ENCODE results near the gene IFT25.
A peak's percentile ranks its signal among the peaks of the same experiment; 100 is the strongest.
"Not testable (repeated sequence)": the region's sequence is repeated elsewhere in the genome, so short reads cannot be mapped to it uniquely, and the experiment has no call there.

The IFT25 gene

DNA sequence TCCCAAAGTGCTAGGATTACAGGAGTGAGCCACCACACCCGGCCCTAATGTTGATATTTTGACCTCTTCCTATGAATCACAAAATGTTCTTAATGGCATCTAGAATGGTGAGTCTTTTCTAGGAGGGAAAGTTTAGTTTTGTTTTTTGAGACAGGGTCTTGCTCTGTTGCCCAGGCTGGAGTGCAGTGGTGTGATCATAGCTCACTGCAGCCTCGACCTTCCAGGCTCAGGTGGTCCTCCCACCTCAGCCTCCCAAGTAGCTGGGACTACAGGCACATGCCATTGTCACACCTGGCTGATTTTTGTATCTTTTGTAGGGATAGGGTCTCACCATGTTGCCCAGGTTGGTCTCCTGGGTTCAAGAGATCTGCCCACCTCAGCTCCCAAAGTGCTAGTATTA is 23.8 kb upstream of the IFT25 start:
- H3K36me3 ChIP-seq (ENCODE audit: control insufficient read depth, insufficient read depth, low read length); H3K27ac ChIP-seq (ENCODE audit: low read depth, low read length); H3K4me3 ChIP-seq (ENCODE audit: low read length); H3K9ac ChIP-seq (ENCODE audit: low read length); H3K4me1 ChIP-seq (ENCODE audit: control insufficient read depth, insufficient read depth, low read length); H3K27me3 ChIP-seq (ENCODE audit: control insufficient read depth, insufficient read depth, low read length): not testable (repeated sequence)

DNA sequence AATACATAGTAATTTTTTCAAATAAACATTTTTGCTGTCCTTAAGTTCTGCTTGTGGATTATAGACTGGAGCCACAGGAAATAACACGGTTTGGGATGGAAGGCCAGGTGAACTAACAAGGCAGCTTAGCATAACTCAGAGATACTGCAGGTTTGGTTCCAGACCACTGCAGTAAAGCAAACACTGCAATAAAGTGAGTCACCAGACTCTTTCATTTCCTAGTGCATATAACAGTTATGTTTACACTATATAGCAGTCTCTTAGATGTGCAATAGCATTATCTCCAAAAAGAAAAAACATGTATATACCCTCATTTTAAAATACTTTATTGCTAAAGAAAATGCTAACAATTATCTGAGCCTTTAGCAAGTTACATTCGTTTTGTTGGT is 22.6 kb upstream of the IFT25 start:
- no peaks in the 10 kb centered on the region for H3K27me3 ChIP-seq (ENCODE audit: control insufficient read depth, insufficient read depth, low read length)
- H3K36me3 ChIP-seq (ENCODE audit: control insufficient read depth, insufficient read depth, low read length): peaks cover 14% of the 10 kb centered on the region
- H3K9ac ChIP-seq (ENCODE audit: low read length): no peak overlapping the region
- no peak overlapping the region for H3K27ac ChIP-seq (ENCODE audit: low read depth, low read length)
- no peaks in the 10 kb centered on the region for H3K4me1 ChIP-seq (ENCODE audit: control insufficient read depth, insufficient read depth, low read length)
- H3K4me3 ChIP-seq (ENCODE audit: low read length): no peak overlapping the region

DNA sequence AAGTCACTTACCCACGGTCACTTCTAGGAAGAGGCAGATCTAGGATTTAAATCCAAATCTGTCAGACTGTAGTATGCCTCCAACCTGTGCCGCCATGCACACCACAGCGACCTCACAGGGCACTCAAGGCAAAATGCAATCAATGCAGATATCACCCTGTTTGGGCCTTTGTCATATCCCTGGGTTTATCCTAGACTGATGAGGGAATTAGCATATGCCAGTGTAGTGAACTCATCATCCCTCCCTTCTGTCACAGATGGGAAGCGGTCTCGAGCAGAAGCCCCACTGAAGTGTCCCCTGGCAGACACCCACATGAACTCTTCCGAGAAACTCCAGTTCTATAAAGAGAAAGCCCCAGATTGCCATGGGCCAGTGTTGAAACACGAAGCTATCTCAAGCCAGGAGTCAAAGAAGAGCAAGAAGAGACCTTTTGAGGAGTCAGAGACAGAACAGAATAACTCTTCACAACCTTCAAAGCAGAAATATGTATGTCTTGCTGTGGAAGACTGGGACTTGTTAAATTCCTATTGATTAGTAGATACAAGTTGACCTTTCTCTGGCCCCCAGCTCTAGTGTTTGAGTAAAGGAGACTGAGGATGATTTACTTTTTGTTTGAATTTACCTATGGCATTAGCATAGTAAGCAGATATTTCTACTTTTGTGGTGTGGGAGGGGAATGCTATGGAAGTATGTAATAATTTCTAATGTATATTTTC is 22.1 kb upstream of the IFT25 start:
- Histone ChIP-seq H3K36me3 (ENCODE audit: control insufficient read depth, insufficient read depth, low read length) (peaks cover 17% of the 10 kb centered on the region), H3K4me3 (ENCODE audit: low read length) (no peak overlapping the region), H3K9ac (ENCODE audit: low read length) (no peak overlapping the region), H3K4me1 (ENCODE audit: control insufficient read depth, insufficient read depth, low read length) (no peaks in the 10 kb centered on the region), H3K27me3 (ENCODE audit: control insufficient read depth, insufficient read depth, low read length) (no peaks in the 10 kb centered on the region), H3K27ac (ENCODE audit: low read depth, low read length) (no peak overlapping the region)

DNA sequence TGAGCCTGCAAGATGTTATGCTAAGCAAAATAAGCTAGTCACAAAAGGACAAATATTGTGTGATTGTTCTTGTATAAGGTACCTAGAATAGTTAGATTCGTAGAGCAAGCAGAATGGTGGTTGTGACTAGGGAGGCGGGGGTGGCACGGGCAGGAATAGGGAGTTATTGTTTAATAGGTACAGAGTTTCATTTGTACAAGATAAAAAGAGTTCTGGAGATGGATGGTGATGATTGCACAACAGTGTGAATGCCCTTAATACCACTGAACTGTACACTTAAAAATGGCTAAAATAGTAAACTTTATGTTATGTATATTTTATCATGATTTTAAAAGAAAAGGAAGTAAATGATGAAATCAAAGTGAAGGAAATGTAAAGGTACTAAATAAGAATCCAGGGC is 21.3 kb upstream of the IFT25 start:
- H3K9ac ChIP-seq (ENCODE audit: low read length): no peak overlapping the region
- H3K36me3 ChIP-seq (ENCODE audit: control insufficient read depth, insufficient read depth, low read length): peaks cover 17% of the 10 kb centered on the region
- no peak overlapping the region for H3K4me3 ChIP-seq (ENCODE audit: low read length)
- no peak overlapping the region for H3K27ac ChIP-seq (ENCODE audit: low read depth, low read length)
- H3K27me3 ChIP-seq (ENCODE audit: control insufficient read depth, insufficient read depth, low read length): no peaks in the 10 kb centered on the region
- no peaks in the 10 kb centered on the region for H3K4me1 ChIP-seq (ENCODE audit: control insufficient read depth, insufficient read depth, low read length)

DNA sequence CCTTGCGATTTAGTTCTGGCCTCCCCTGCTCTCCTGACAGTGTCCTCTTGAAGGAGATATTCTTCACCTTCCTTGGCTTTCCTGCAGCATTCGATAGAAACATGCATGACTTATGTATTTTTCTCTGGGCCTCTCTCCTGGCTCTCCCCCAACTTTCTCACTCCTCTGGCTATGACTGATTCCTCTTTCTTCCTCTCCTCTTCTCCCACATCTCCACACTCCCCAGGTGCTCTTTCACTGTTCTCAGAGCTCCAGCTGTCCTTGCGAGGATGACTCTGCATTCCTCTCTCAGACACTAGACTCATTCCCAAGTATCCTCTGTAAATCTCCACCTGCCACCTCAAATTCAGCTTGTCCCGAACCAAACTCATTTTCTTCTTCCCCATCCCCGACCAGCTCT is 18.6 kb upstream of the IFT25 start:
- H3K27me3 ChIP-seq (ENCODE audit: control insufficient read depth, insufficient read depth, low read length): no peaks in the 10 kb centered on the region
- H3K27ac ChIP-seq (ENCODE audit: low read depth, low read length): no peak overlapping the region
- peaks cover 23% of the 10 kb centered on the region for H3K36me3 ChIP-seq (ENCODE audit: control insufficient read depth, insufficient read depth, low read length)
- no peak overlapping the region for H3K4me3 ChIP-seq (ENCODE audit: low read length)
- H3K9ac ChIP-seq (ENCODE audit: low read length): no peak overlapping the region
- H3K4me1 ChIP-seq (ENCODE audit: control insufficient read depth, insufficient read depth, low read length): no peaks in the 10 kb centered on the region

DNA sequence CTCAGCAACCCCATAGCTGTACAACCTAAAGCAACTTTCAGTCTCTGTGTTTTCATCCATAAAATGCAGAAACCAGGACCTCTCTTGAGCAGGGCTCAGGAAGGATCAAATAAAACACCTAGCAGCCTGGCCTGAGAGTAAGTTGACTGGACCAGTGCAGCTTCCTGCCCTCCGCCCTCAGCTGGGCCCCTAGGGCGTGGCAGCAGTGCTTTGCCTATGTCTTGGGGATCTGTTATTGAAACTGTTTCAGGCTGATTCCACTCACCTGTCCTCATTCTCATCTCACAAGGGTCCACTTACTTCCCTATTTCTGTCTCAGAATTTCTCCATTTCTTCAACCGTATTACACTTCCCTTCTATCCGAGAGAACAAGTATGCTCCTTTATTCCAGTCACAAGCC is 18.0 kb upstream of the IFT25 start:
- Histone ChIP-seq H3K4me1 (ENCODE audit: control insufficient read depth, insufficient read depth, low read length) (no peaks in the 10 kb centered on the region), H3K27ac (ENCODE audit: low read depth, low read length) (no peak overlapping the region), H3K9ac (ENCODE audit: low read length) (no peak overlapping the region), H3K4me3 (ENCODE audit: low read length) (no peak overlapping the region), H3K36me3 (ENCODE audit: control insufficient read depth, insufficient read depth, low read length) (peaks cover 23% of the 10 kb centered on the region), H3K27me3 (ENCODE audit: control insufficient read depth, insufficient read depth, low read length) (no peaks in the 10 kb centered on the region)

DNA sequence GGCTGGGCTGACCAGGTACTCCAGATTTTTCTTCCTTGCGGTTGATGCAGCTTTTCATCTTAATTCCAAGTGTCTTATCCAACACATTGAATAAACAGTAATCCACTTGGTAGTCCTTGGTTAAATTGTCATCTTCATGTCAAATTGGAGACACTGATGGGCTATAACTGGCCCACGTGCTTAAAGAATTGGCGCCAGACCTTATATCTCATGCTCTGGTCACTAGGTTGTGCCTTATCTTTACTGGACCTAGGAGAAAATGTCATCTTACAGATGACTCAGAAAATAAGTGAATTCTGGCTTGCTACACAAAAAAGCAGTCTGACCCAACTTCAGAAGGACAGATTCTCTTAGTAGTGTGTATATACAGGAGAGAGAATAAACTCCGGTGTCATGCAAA is 16.9 kb upstream of the IFT25 start:
- Histone ChIP-seq H3K27me3 (ENCODE audit: control insufficient read depth, insufficient read depth, low read length) (no peaks in the 10 kb centered on the region), H3K4me3 (ENCODE audit: low read length) (no peak overlapping the region), H3K9ac (ENCODE audit: low read length) (no peak overlapping the region), H3K4me1 (ENCODE audit: control insufficient read depth, insufficient read depth, low read length) (no peaks in the 10 kb centered on the region), H3K27ac (ENCODE audit: low read depth, low read length) (no peak overlapping the region), H3K36me3 (ENCODE audit: control insufficient read depth, insufficient read depth, low read length) (peaks cover 20% of the 10 kb centered on the region)

DNA sequence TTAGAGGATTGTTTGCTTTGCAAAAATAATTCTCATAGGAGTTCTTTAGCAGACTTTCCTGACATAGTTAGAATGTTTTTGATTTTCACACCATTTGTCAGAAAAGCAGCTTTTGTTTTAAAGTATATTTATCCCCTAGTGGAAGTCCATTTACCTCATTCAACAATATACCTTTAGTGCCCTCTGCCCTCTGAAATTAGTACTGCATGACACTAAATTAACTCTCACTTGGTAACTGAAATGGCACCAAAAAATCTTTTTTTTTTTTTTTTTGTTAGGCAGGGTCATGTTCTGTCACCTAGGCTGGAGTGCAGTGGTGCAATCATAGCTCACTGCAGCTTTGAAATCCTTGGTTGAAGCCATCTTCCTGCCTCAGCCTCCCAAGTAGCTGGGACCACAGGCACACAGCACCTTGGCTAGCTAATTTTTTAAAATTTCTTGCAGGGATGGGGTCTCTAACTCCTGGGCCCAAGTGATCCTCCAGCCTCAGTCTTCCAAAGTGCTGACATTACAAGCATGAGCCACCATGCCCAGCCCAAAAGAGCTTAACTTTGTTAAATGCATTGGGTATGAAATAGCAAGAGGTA is 14.3 kb upstream of the IFT25 start:
- Histone ChIP-seq H3K4me1 (ENCODE audit: control insufficient read depth, insufficient read depth, low read length) (peaks cover 6% of the 10 kb centered on the region), H3K36me3 (ENCODE audit: control insufficient read depth, insufficient read depth, low read length) (peaks cover 19% of the 10 kb centered on the region), H3K27me3 (ENCODE audit: control insufficient read depth, insufficient read depth, low read length) (no peaks in the 10 kb centered on the region), H3K9ac (ENCODE audit: low read length) (no peak overlapping the region), H3K27ac (ENCODE audit: low read depth, low read length) (no peak overlapping the region), H3K4me3 (ENCODE audit: low read length) (no peak overlapping the region)

DNA sequence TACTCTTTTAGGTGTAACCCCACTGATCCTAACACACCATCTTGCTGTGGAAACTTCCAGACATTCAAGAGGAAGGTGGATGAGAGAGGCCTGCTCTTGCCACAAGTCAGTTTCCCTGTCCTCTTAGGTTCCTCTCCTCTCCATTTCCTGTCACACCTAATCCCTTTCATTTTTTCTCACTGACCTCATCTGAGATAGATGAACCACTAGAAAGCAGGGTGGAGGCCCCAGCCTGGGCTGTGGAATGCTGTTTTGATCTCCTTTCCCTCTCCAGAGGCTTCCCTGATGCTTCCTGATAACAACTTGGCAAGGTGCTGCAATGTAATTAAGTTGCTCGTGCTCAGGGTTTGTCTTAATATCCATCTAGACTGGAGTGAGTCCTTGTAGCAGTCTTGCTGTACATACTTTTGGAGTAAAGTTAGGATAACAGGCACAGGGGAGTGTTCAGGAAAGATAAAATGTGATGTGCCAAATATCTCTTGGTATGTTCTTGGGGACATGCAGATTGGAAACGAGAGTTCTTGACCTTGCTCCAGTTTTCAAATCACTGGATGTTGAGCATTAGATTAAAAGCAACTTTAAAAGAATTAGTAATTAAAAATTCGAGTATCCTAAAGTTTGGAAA is 11.8 kb upstream of the IFT25 start:
- Histone ChIP-seq H3K27ac (ENCODE audit: low read depth, low read length) (no peak overlapping the region), H3K9ac (ENCODE audit: low read length) (no peak overlapping the region), H3K27me3 (ENCODE audit: control insufficient read depth, insufficient read depth, low read length) (no peaks in the 10 kb centered on the region), H3K4me1 (ENCODE audit: control insufficient read depth, insufficient read depth, low read length) (peaks cover 14% of the 10 kb centered on the region), H3K4me3 (ENCODE audit: low read length) (no peak overlapping the region), H3K36me3 (ENCODE audit: control insufficient read depth, insufficient read depth, low read length) (peaks cover 6% of the 10 kb centered on the region)

DNA sequence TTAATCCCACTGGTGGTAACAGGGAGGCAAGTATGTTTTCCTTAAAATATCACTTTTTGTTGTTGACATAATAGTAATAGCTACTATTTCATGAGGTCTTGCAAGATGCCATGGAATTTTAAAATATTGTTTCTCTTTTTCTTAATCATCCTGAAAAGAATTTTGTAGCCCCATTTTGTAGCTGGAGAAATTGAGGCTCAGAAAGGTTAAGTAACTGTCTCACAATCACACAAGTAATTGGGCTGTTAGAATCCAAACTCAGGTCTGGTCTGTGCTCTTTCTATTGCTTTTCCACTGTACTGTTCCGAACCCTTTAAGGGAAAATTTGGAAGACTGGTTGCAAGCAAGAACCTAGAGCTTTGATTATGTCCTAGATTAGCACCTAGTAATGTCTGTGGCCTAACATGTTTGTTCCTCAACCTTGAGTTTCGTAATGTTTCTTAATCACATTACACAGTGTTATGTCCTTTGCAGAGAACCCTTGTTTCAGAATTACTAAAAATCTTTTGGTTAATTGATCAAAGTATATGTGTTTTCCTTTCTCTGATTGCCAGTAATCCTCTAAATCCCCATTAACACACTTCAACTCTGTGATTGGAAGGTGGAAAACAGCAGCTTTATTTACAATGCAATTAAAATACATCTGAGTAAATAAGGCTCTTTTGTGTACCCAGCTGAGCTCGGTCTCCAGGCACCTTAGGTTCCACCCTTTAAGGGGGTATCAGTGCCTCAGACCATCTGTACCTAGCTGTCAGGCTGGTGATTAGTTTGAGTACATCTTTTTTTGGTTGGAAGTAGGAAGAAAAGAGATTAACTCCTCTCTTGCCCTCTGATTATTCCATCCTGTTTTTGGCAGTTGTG is 11.0 kb upstream of the IFT25 start:
- Histone ChIP-seq H3K27me3 (ENCODE audit: control insufficient read depth, insufficient read depth, low read length) (no peaks in the 10 kb centered on the region), H3K36me3 (ENCODE audit: control insufficient read depth, insufficient read depth, low read length) (peaks cover 9% of the 10 kb centered on the region), H3K4me1 (ENCODE audit: control insufficient read depth, insufficient read depth, low read length) (peaks cover 14% of the 10 kb centered on the region), H3K4me3 (ENCODE audit: low read length) (no peak overlapping the region), H3K27ac (ENCODE audit: low read depth, low read length) (no peak overlapping the region), H3K9ac (ENCODE audit: low read length) (no peak overlapping the region)

DNA sequence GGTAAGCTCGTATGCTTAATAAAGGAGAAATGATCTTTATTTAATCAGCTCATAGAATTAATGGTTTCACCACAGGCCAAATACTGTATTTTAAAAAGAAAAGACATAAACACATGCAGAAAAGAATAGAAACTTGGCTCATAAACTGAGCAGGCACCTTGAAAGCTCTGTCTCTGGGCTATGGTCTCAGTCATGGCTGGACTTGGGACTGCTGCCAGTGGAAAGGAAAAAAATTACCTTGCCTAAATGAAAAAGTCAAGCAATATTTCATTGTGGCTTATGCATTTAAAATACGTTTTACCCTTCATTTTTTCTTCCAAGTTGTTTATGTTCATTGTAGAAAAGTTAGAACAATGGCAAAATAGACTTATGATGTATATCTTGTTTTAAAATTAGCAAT is 8.6 kb upstream of the IFT25 start:
- Histone ChIP-seq H3K27ac (ENCODE audit: low read depth, low read length) (no peak overlapping the region), H3K27me3 (ENCODE audit: control insufficient read depth, insufficient read depth, low read length) (no peaks in the 10 kb centered on the region), H3K9ac (ENCODE audit: low read length) (no peak overlapping the region), H3K4me3 (ENCODE audit: low read length) (peak overlapping the region; percentile 15), H3K36me3 (ENCODE audit: control insufficient read depth, insufficient read depth, low read length) (peaks cover 3% of the 10 kb centered on the region), H3K4me1 (ENCODE audit: control insufficient read depth, insufficient read depth, low read length) (peaks cover 14% of the 10 kb centered on the region)

DNA sequence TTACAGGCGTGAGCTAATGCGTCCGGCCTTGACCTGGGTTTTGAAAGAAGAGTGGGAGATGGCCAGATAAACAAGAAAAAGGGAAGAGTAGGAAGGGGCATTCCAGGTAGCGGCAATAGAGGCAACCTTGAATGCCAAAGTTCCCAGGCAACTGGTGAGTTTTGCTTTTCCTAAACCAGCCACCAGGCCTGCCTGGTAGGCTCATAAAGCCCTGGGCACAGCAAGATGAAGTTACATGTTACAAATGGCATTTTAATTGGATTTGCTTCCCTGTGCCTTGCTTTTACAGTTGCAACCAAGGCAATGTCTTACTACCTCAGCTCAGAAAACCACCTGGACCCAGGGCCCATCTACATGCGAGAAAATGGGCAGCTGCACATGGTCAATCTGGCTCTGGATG is 6.2 kb upstream of the IFT25 start:
- H3K27ac ChIP-seq (ENCODE audit: low read depth, low read length): no peak overlapping the region
- no peak overlapping the region for H3K4me3 ChIP-seq (ENCODE audit: low read length)
- no peaks in the 10 kb centered on the region for H3K27me3 ChIP-seq (ENCODE audit: control insufficient read depth, insufficient read depth, low read length)
- H3K36me3 ChIP-seq (ENCODE audit: control insufficient read depth, insufficient read depth, low read length): peaks cover 3% of the 10 kb centered on the region
- no peak overlapping the region for H3K9ac ChIP-seq (ENCODE audit: low read length)
- H3K4me1 ChIP-seq (ENCODE audit: control insufficient read depth, insufficient read depth, low read length): peaks cover 15% of the 10 kb centered on the region

All from rectal smooth muscle tissue (tissue), 1 donor.